ENCODE measurements around the gene GPR78.

GPR78 gene

GRCh38 chr4:8546766-8547107 is 33.5 kb upstream of the GPR78 start:
- H3K4me3 ChIP-seq, result no peak overlapping the region
- no peak overlapping the region for H3K27ac ChIP-seq
- no peak for TF ChIP-seq CTCF (IDR thresholded peaks at IDR 0.05)
- no peak for DNase-seq (ENCODE audit: low spot score)

- DNase-seq (ENCODE audit: low spot score), result no peak
- Histone ChIP-seq H3K27ac (no peak overlapping the region), H3K4me3 (no peak overlapping the region)
- TF ChIP-seq CTCF (IDR thresholded peaks at IDR 0.05), result no peak
Measured at GRCh38 chr4:8547108-8547911, 32.9 kb upstream of the GPR78 start.

- no peak for DNase-seq (ENCODE audit: low spot score)
Measured at GRCh38 chr4:8547912-8548730, 32.1 kb upstream of the GPR78 start.

GRCh38 chr4:8548731-8549351 is 31.4 kb upstream of the GPR78 start:
- Histone ChIP-seq H3K27ac (no peak overlapping the region), H3K4me3 (no peak overlapping the region)
- TF ChIP-seq CTCF (IDR thresholded peaks at IDR 0.05), result no peak
- no peak for DNase-seq (ENCODE audit: low spot score)

More at GRCh38 chr4:8547912-8548730, 32.1 kb upstream of the GPR78 start:
- Histone ChIP-seq H3K27ac (no peak overlapping the region), H3K4me3 (no peak overlapping the region)
- no peak for TF ChIP-seq CTCF (IDR thresholded peaks at IDR 0.05)

- Histone ChIP-seq H3K4me3 (no peak overlapping the region), H3K27ac (no peak overlapping the region)
- no peak for TF ChIP-seq CTCF (IDR thresholded peaks at IDR 0.05)
- no peak for DNase-seq (ENCODE audit: low spot score)
Measured at GRCh38 chr4:8549352-8549931, 30.8 kb upstream of the GPR78 start.

GRCh38 chr4:8550691-8551090 is 29.5 kb upstream of the GPR78 start:
- TF ChIP-seq CTCF (IDR thresholded peaks at IDR 0.05), result no peak
- Histone ChIP-seq H3K27ac (no peak overlapping the region), H3K4me3 (no peak overlapping the region)
- DNase-seq (ENCODE audit: low spot score), result no peak
